Putamen (tissue), 1 donor: ENCODE data around the gene UBA6.

Source experiments
- DNase-seq: peaks from one replicate; pipeline ENCODE4 v3.0.0-alpha.2; 2016; ENCODE audit warnings: low spot score

The UBA6 gene

DNA sequence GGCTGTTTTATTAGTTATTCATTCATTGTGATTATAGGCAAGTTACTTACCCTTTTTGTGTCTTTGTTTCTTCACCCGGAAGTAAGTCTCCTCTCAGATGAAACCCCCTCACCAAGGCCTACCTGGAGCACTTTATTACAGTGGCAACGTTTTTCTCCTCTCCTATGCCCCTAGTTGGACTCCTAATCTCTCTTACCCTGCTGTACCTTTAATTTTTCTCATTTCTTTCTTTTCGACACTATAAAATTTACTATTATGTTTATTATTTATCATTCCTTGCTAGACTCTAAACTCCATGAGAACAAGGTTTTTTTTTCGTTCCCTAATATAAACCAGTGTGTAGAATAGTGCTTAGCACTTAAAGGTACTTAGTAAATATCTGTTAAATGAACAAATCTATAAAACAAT lies 124.9 kb downstream of the UBA6 start:
- no peak for DNase-seq

DNA sequence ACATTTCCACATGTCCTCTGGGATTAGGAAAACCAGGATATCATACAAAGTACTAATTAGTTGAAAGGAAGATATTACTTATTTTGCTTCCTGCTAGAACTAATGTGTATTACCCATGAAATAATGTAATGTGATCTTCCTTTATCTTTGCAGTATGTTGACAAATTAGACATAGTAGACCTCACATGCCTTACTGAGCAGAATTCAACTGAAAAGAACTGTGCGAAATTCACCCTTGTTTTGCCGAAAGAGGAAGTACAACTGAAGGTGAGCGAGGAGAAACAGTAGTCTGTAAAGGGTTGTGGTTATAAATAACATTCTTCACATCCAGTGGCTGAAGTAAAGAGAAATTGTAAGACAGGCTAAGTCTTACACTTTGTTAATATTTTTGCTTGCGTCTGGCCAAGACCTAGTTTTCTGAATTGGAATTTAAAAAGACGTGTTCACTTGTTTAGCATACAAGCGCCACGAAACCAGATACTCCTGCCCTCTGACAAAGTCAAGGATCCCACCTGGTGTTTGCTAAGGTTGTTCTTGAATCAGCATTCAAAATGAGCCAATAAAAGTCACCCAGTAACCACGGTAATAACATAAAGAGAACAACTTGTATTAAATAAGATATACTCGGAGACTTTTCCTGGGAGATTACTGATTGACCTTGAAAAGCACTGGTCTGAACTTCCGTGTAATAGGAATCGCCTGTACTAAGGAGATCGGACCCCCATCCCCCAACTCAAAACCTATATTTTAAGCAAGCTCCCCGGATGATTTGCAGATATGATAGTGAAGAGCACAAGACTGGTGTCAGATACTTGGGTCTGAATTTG lies 125.5 kb downstream of the UBA6 start:
- no peak for DNase-seq

DNA sequence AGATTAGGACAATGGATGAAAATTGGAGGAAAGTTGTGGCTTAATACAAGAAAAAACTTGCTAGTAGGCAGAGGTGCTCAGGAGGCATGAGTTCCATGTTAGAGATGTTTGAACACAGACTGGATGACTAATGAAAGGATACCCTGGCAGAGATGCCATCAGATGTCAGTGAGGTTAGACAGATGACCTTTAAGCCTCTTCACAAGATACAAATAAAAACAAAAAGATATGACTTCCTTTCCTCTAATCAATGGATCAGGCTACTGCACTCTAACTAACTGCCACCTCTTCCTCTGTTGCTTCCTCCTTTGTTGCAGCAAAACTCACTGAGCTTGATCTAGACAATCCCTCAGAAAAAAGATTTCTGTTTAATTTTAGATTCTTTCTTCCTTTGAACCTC lies 127.8 kb downstream of the UBA6 start:
- DNase-seq = no peak

DNA sequence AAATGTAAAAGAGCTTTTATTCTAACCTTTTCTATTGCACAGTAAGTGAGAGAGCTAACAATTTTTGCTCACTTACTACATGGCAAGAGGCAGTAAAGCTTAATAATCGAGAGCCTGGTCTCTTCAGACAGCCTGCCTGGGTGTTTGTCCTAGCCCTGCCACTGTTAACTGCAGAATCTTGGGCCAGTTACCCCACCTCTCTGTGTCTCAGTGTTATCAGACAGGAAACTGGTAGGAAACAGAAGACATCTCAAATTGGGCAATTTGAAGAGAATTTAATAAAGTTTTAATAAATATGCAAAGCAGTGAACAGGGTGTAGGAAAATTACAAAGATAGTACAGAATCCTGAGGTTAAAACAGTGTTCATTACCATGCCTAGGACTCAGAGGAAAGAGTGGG lies 129.0 kb downstream of the UBA6 start:
- DNase-seq = no peak

DNA sequence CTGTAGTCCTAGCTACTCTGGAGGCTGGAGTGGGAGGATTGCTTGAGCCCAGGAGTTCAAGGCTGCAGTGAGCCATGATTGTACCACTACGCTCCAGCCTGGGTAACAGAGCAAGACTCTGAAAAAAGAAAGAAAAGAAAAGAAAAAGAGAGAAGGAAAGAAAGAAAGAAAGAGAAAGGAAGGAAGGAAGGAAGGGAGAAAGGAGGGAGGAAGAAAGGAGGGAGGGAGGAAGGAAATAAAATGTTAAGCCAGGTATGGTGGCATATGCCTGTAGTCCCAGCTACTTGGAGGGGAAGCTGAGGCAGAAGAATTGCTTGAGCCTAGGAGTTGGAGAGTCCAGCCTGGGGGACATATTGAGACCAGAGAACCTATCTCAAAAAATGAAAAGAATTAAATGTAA lies 130.4 kb downstream of the UBA6 start:
- no peak for DNase-seq

DNA sequence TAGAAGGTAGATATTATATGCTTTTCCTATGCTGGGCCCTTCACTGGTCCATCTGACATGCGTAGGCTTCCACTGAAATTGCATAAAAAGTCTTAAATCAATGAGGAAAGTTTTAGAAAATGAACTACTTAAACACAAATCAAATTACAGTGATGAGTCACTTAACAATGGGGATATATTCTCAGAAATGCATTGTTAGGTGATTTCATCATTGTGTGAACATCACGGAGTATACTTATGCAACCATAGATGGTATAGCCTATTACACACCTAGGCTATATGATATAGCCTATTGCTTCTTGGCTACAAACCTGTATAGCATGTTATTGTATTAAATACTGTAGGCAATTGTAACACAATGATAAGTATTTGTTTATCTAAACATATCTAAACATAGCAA lies 132.1 kb downstream of the UBA6 start:
- DNase-seq = no peak

DNA sequence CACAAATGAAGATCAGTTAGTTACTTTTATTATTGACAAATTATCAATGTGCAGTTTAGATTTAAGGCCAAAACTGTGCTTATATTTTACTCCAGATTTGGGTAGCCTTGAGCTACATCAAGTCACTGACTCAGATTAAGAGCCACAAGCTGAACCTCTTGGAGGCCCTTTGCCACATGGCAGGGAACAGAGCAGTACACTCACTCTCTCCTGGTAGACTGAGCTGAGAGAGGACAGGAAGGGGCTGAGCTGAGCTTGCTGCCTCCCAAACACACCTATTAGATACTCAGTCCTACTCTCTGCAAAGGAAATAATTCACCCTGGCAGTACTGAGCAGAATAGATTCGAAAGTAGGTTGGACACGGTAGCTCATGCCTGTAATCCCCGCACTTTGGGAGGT lies 134.6 kb downstream of the UBA6 start:
- no peak for DNase-seq

DNA sequence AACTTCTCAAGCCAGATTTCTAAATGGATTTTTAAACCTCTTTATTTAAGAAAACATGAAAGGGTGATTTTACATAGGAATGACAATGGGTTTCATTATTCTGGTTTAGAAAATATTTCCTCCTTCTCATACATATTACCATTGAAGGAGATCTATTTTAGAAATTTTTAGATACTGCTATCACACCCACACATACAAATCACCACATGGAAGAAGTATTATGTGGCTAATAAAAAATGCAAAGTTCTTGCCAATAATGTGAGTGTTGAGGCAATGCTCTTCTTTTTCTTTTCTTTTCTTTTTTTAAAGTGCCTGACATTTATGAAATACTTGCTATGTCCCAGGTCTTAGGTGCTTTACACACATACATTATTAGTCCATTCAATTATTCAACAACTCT lies 135.7 kb downstream of the UBA6 start:
- no peak for DNase-seq
